ENCODE data around the gene MTHFD2L. TPM values are rescaled to one million over a fixed set of nuclear protein-coding genes. Genes with fewer than 3 reads are reported as not detected.

MTHFD2L gene
- total RNA-seq, 1 donor from 2014 or later: 13.6 TPM

DNA sequence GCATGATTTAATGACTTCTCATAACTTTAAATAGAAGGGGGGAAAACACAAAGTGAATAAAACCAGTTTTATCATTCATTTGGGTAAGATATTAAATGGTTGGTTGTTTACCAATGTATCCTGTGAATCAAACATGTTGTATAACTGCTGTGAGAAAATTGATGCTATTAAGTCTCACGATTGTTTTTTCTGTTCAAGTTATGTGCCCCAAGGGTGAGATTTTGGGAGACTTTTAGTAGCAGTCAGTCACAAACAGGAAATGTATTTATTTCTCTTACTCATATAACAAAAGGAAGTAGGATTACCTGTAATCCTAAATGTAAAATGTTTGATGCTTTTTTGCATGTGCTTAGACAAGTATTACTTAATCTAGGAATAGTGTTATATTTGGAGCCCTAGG lies 39.2 kb downstream of the MTHFD2L start:
- H3K9me3 Mint-ChIP-seq (ENCODE audit: unreplicated experiment): no peaks in the 10 kb centered on the region

DNA sequence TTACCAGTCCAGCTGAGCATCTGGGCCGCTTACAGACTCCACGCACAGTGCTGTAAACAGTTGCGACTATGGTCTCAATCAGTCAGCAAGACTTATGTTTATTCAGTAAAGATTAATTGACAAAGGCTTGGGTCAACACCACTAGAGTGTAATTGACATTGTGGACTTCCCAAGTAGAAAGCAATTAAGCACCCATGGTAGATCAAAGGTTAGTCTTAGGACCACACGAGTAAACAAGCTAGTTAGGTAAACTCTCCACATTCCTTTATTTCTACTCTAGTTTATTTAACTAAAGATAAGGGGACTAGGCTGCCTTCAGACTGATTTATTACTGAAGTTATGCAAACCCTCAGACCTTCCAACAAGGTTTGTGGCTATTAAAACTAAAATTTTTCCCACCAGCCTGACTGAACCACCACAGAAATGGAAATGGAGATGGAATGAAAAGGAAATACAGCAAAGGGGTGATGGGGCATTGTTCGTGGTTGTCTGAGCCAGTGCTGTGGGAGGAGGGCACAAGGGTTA lies 44.2 kb downstream of the MTHFD2L start:
- Mint-ChIP-seq H3K27me3 (ENCODE audit: unreplicated experiment) (no peaks in the 10 kb centered on the region), H3K4me3 (ENCODE audit: unreplicated experiment) (no peak overlapping the region), H3K27ac (ENCODE audit: unreplicated experiment) (no peak overlapping the region), H3K9me3 (ENCODE audit: unreplicated experiment) (no peaks in the 10 kb centered on the region), H3K36me3 (ENCODE audit: low read depth, unreplicated experiment) (no peaks in the 10 kb centered on the region), H3K4me1 (ENCODE audit: unreplicated experiment) (peaks cover 8% of the 10 kb centered on the region)
- TF ChIP-seq CTCF (IDR thresholded peaks at IDR 0.05; ENCODE audit: unreplicated experiment): no peak
- DNase-seq (ENCODE audit: low spot score): no peak

More for the DNA sequence above, 39.2 kb downstream of the MTHFD2L start:
- H3K27ac Mint-ChIP-seq (ENCODE audit: unreplicated experiment): no peak overlapping the region
- H3K36me3 Mint-ChIP-seq (ENCODE audit: low read depth, unreplicated experiment): no peaks in the 10 kb centered on the region
- H3K4me1 Mint-ChIP-seq (ENCODE audit: unreplicated experiment): no peaks in the 10 kb centered on the region
- H3K27me3 Mint-ChIP-seq (ENCODE audit: unreplicated experiment): no peaks in the 10 kb centered on the region
- TF ChIP-seq CTCF (IDR thresholded peaks at IDR 0.05; ENCODE audit: unreplicated experiment): no peak
- no peak for DNase-seq (ENCODE audit: low spot score)
- no peak overlapping the region for H3K4me3 Mint-ChIP-seq (ENCODE audit: unreplicated experiment)

DNA sequence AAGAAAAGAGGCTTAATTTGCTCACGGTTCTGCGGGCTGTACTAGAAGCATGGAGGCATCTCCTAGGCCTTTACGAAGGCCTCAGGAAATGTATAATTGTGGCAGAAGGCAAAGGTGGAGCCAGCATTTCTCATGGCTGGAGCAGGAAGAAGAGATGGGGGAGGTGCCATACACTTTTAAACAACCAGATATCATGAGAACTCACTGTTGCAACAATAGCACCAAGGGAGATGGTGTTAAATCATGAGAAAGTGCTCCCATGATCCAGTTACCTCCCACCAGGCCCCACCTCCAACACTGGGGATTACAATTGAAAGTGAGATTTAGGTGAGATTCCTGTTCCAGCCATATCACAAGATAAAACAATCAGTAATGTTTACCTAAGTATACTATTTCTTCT lies 45.5 kb downstream of the MTHFD2L start:
- Mint-ChIP-seq H3K4me1 (ENCODE audit: unreplicated experiment) (peaks cover 8% of the 10 kb centered on the region), H3K27ac (ENCODE audit: unreplicated experiment) (no peak overlapping the region)

DNA sequence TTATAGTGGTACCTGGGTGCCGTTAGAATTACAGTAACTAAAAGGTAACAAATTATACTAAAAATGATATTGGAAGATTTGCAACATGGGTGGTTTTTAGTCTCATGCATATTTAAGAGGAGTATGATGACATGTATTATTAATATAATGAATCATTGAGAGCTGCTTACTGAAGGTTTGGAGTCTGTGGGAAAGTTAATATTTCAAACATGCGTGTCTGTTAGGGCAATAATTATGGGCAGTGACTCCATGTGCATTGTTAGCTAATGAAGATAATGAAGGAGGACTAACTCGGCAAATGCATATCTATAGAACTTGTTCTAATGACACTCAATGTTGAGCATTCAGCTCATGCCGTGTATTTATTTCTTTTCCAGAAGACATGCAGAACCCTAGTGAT lies 47.1 kb downstream of the MTHFD2L start:
- no peaks in the 10 kb centered on the region for H3K36me3 Mint-ChIP-seq (ENCODE audit: low read depth, unreplicated experiment)
- no peak for TF ChIP-seq CTCF (IDR thresholded peaks at IDR 0.05; ENCODE audit: unreplicated experiment)
- H3K9me3 Mint-ChIP-seq (ENCODE audit: unreplicated experiment): no peaks in the 10 kb centered on the region
- H3K4me1 Mint-ChIP-seq (ENCODE audit: unreplicated experiment): peaks cover 8% of the 10 kb centered on the region
- no peak for DNase-seq (ENCODE audit: low spot score)
- no peaks in the 10 kb centered on the region for H3K27me3 Mint-ChIP-seq (ENCODE audit: unreplicated experiment)
- H3K4me3 Mint-ChIP-seq (ENCODE audit: unreplicated experiment): no peak overlapping the region
- no peak overlapping the region for H3K27ac Mint-ChIP-seq (ENCODE audit: unreplicated experiment)

More for the DNA sequence above, 45.5 kb downstream of the MTHFD2L start:
- Mint-ChIP-seq H3K27me3 (ENCODE audit: unreplicated experiment) (no peaks in the 10 kb centered on the region), H3K4me3 (ENCODE audit: unreplicated experiment) (no peak overlapping the region), H3K36me3 (ENCODE audit: low read depth, unreplicated experiment) (no peaks in the 10 kb centered on the region), H3K9me3 (ENCODE audit: unreplicated experiment) (no peaks in the 10 kb centered on the region)
- TF ChIP-seq CTCF (IDR thresholded peaks at IDR 0.05; ENCODE audit: unreplicated experiment): no peak
- DNase-seq (ENCODE audit: low spot score): no peak

DNA sequence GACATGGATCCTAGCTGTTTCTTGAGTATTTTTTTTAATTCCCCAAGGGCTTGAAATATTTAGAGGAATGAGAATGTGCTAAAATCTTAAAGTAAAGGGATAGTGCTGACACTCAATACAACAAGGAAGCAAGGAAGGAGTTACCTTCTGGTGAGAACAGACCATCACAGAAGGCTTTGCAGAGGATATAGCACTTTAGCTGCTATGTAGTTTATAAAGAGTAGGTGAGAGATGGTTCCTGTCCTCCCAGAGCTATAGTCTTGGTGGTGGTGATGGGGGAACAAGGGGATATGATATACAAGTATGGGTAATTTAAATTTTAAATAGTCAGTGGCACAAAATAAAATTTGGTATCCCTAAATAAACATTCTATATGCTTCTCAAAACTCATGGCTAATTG lies 47.6 kb downstream of the MTHFD2L start:
- Mint-ChIP-seq H3K4me3 (ENCODE audit: unreplicated experiment) (no peak overlapping the region), H3K9me3 (ENCODE audit: unreplicated experiment) (no peaks in the 10 kb centered on the region), H3K27me3 (ENCODE audit: unreplicated experiment) (no peaks in the 10 kb centered on the region), H3K4me1 (ENCODE audit: unreplicated experiment) (peaks cover 8% of the 10 kb centered on the region), H3K36me3 (ENCODE audit: low read depth, unreplicated experiment) (no peaks in the 10 kb centered on the region), H3K27ac (ENCODE audit: unreplicated experiment) (no peak overlapping the region)
- DNase-seq (ENCODE audit: low spot score): no peak
- TF ChIP-seq CTCF (IDR thresholded peaks at IDR 0.05; ENCODE audit: unreplicated experiment): no peak

Measured in endothelial cell (in vitro differentiated cells).